Measurements from ENCODE around the gene ZNF383.
"Not testable (repeated sequence)": the region's sequence is repeated elsewhere in the genome, so short reads cannot be mapped to it uniquely, and the experiment has no call there.

ZNF383 gene

GRCh38 chr19:37217775-37218591 is at the start of gene ZNF383:
Gene ZNF383, plus strand, starts transcription at chr19:37218214. Its CDS starts 12,240 bp downstream, at chr19:37230454.
- peak; percentile 87 for DNase-seq

- peak; percentile 95 for DNase-seq
Measured at GRCh38 chr19:37172368-37173366, 45.3 kb upstream of the ZNF383 start, which contains the start of gene ZNF585A. Gene ZNF585A, minus strand, starts transcription at chr19:37172695. Its CDS starts 2,785 bp downstream, at chr19:37169910.

- not testable (repeated sequence) for DNase-seq
Measured at GRCh38 chr19:37186071-37186470, 31.9 kb upstream of the ZNF383 start.

GRCh38 chr19:37195248-37195647 is 22.8 kb upstream of the ZNF383 start:
- not testable (repeated sequence) for DNase-seq

GRCh38 chr19:37197115-37197514 is 20.9 kb upstream of the ZNF383 start:
- DNase-seq: not testable (repeated sequence)

GRCh38 chr19:37197768-37198167 is 20.2 kb upstream of the ZNF383 start:
- DNase-seq: no peak

GRCh38 chr19:37217480-37217774 is 587 bp upstream of the ZNF383 start:
- DNase-seq: no peak

- no peak for DNase-seq
Measured at GRCh38 chr19:37218592-37218935, 550 bp downstream of the ZNF383 start.

- no peak for DNase-seq
Measured at GRCh38 chr19:37220383-37220782, 2.4 kb downstream of the ZNF383 start.

- DNase-seq: no peak
Measured at GRCh38 chr19:37221136-37221535, 3.1 kb downstream of the ZNF383 start.

- no peak for DNase-seq
Measured at GRCh38 chr19:37226248-37226647, 8.2 kb downstream of the ZNF383 start.

GRCh38 chr19:37227996-37228395 is 10.0 kb downstream of the ZNF383 start:
- DNase-seq: peak; percentile 11

GRCh38 chr19:37243206-37243632 is 25.2 kb downstream of the ZNF383 start:
- DNase-seq: no peak

- peak; percentile 97 for DNase-seq
Measured at GRCh38 chr19:37251308-37252229, 33.6 kb downstream of the ZNF383 start.

GRCh38 chr19:37263028-37263427 is 45.0 kb downstream of the ZNF383 start:
- DNase-seq: not testable (repeated sequence)

- DNase-seq: not testable (repeated sequence)
Measured at GRCh38 chr19:37267005-37267404, 49.0 kb downstream of the ZNF383 start.

GRCh38 chr19:37267755-37268154 is 49.7 kb downstream of the ZNF383 start:
- DNase-seq: not testable (repeated sequence)

- not testable (repeated sequence) for DNase-seq
Measured at GRCh38 chr19:37280656-37281055, 62.6 kb downstream of the ZNF383 start.

GRCh38 chr19:37284020-37284419 is 66.0 kb downstream of the ZNF383 start:
- not testable (repeated sequence) for DNase-seq

- DNase-seq: not testable (repeated sequence)
Measured at GRCh38 chr19:37289229-37289628, 71.2 kb downstream of the ZNF383 start.

- DNase-seq: not testable (repeated sequence)
Measured at GRCh38 chr19:37292998-37293939, 75.3 kb downstream of the ZNF383 start.

Measured in NCI-H1092 treated with DMSO at 0.1 percent for 48 hours (cell line).